Mesothelial cell of epicardium (in vitro differentiated cells): Measurements from ENCODE around the gene NFKBIL1. TPM values are rescaled to one million over a fixed set of nuclear protein-coding genes. Genes with fewer than 3 reads are reported as not detected.

Source experiments
- DNase-seq, 2 experiments: peaks; one replicate each; pipeline ENCODE4 v3.0.0; 2021; ENCODE audit warnings: low spot score in 2 of 2; ENCODE audit not compliant: unreplicated experiment in 2 of 2
- H3K27ac Mint-ChIP-seq: 2 replicates; pipeline ENCODE4 v1.8.0; 2021; ENCODE audit warnings: mixed read lengths
- H3K27me3 Mint-ChIP-seq: 2 replicates; pipeline ENCODE4 v1.8.0; 2021; ENCODE audit warnings: low read depth, mixed read lengths
- H3K36me3 Mint-ChIP-seq: 2 replicates; pipeline ENCODE4 v1.8.0; 2021; ENCODE audit warnings: mixed read lengths
- H3K4me1 Mint-ChIP-seq: 2 replicates; pipeline ENCODE4 v1.8.0; 2021; ENCODE audit warnings: mixed read lengths
- H3K4me3 Mint-ChIP-seq: 2 replicates; pipeline ENCODE4 v1.8.0; 2021; ENCODE audit warnings: mild to moderate bottlenecking, moderate library complexity, mixed read lengths
- H3K9me3 Mint-ChIP-seq: 2 replicates; pipeline ENCODE4 v1.8.0; 2021; ENCODE audit warnings: mixed read lengths
- CTCF ChIP-seq: fragments of 200-600 bp; sonication (generic); IDR thresholded peaks from one replicate; pipeline ENCODE4 v1.5.0; 2021; ENCODE audit warnings: antibody characterized with exemption; ENCODE audit not compliant: unreplicated experiment
- total RNA-seq: library from RNA; stranded (reverse); gene quantifications from 3 replicates; pipeline ENCODE4 v1.2.1, GENCODE V29; 2021

The NFKBIL1 gene
- total RNA-seq, 1 donor from 2014 or later: 27.7 TPM

GRCh38 chr6:31572041-31572911, 24.9 kb downstream of the NFKBIL1 start, which contains the start of gene LTA:
Gene LTA (plus strand): TSS chr6:31572289. CDS start chr6:31572743, 454 bp downstream.
- H3K4me1 Mint-ChIP-seq: peaks cover 5% of the 10 kb centered on the region
- DNase-seq: no peak
- H3K4me3 Mint-ChIP-seq: no peak within 1 kb of the TSS
- no peaks in the 10 kb centered on the region for H3K9me3 Mint-ChIP-seq
- peaks cover 7% of the 10 kb centered on the region for H3K27me3 Mint-ChIP-seq
- no peak within 1 kb of the TSS for H3K27ac Mint-ChIP-seq
- no peak for TF ChIP-seq CTCF
- no peaks in the 10 kb centered on the region for H3K36me3 Mint-ChIP-seq

- no peak for DNase-seq
- Mint-ChIP-seq H3K36me3 (no peaks in the 10 kb centered on the region), H3K4me3 (no peak overlapping the region), H3K9me3 (no peaks in the 10 kb centered on the region), H3K27me3 (peaks cover 4% of the 10 kb centered on the region), H3K27ac (no peak overlapping the region), H3K4me1 (peaks cover 5% of the 10 kb centered on the region)
- no peak for TF ChIP-seq CTCF
Observed at GRCh38 chr6:31573239-31574105, 26.1 kb downstream of the NFKBIL1 start.

GRCh38 chr6:31574106-31575061, 27.0 kb downstream of the NFKBIL1 start:
- H3K4me3 Mint-ChIP-seq: no peak overlapping the region
- no peaks in the 10 kb centered on the region for H3K9me3 Mint-ChIP-seq
- DNase-seq: no peak
- peaks cover 5% of the 10 kb centered on the region for H3K4me1 Mint-ChIP-seq
- no peaks in the 10 kb centered on the region for H3K36me3 Mint-ChIP-seq
- no peak for TF ChIP-seq CTCF
- no peaks in the 10 kb centered on the region for H3K27me3 Mint-ChIP-seq
- no peak overlapping the region for H3K27ac Mint-ChIP-seq

- Mint-ChIP-seq H3K4me3 (no peak within 1 kb of the TSS), H3K36me3 (no peaks in the 10 kb centered on the region), H3K9me3 (no peaks in the 10 kb centered on the region), H3K27ac (no peak within 1 kb of the TSS), H3K4me1 (peaks cover 5% of the 10 kb centered on the region), H3K27me3 (no peaks in the 10 kb centered on the region)
- no peak for DNase-seq
- TF ChIP-seq CTCF: no peak
Observed at GRCh38 chr6:31575335-31575901, 28.0 kb downstream of the NFKBIL1 start, which contains the start of gene TNF. Gene TNF (plus strand): TSS chr6:31575565. CDS start chr6:31575742, 177 bp downstream.
